Type B pancreatic cell (in vitro differentiated cells): ENCODE results near the gene UFSP1. TPM values are rescaled to one million over a fixed set of nuclear protein-coding genes. Genes with fewer than 3 reads are reported as not detected.

Experiments used
- DNase-seq: peaks from one replicate; pipeline ENCODE4 v3.0.0; 2021; ENCODE audit warnings: mixed read lengths; ENCODE audit not compliant: unreplicated experiment; ENCODE audit errors: extremely low spot score
- H3K27ac Mint-ChIP-seq: 2 replicates; pipeline ENCODE4 v1.8.0; 2021; ENCODE audit warnings: mild to moderate bottlenecking, mixed read lengths
- H3K27me3 Mint-ChIP-seq: 2 replicates; pipeline ENCODE4 v1.8.0; 2021; ENCODE audit warnings: mixed read lengths
- H3K36me3 Mint-ChIP-seq: 2 replicates; pipeline ENCODE4 v1.8.0; 2021; ENCODE audit warnings: mixed read lengths
- H3K4me1 Mint-ChIP-seq: one replicate; pipeline ENCODE4 v1.8.0; 2021; ENCODE audit warnings: mixed read lengths; ENCODE audit not compliant: unreplicated experiment
- H3K4me3 Mint-ChIP-seq: 2 replicates; pipeline ENCODE4 v1.8.0; 2021; ENCODE audit warnings: mild to moderate bottlenecking, mixed read lengths
- H3K9me3 Mint-ChIP-seq: 2 replicates; pipeline ENCODE4 v1.8.0; 2021; ENCODE audit warnings: mixed read lengths
- total RNA-seq: library from RNA; stranded (reverse); gene quantifications from 2 replicates; pipeline ENCODE4 v1.2.1, GENCODE V29; 2021; ENCODE audit warnings: low replicate concordance
- TF ChIP-seq, protein P1 (sequence below): fragments of 200-600 bp; sonication (generic); conservative IDR thresholded peaks from 2 replicates; pipeline ENCODE4 v1.5.0; 2021; ENCODE audit warnings: antibody characterized with exemption, mild to moderate bottlenecking

The UFSP1 gene
- total RNA-seq, 1 donor from 2014 or later = 6.3 TPM

DNA sequence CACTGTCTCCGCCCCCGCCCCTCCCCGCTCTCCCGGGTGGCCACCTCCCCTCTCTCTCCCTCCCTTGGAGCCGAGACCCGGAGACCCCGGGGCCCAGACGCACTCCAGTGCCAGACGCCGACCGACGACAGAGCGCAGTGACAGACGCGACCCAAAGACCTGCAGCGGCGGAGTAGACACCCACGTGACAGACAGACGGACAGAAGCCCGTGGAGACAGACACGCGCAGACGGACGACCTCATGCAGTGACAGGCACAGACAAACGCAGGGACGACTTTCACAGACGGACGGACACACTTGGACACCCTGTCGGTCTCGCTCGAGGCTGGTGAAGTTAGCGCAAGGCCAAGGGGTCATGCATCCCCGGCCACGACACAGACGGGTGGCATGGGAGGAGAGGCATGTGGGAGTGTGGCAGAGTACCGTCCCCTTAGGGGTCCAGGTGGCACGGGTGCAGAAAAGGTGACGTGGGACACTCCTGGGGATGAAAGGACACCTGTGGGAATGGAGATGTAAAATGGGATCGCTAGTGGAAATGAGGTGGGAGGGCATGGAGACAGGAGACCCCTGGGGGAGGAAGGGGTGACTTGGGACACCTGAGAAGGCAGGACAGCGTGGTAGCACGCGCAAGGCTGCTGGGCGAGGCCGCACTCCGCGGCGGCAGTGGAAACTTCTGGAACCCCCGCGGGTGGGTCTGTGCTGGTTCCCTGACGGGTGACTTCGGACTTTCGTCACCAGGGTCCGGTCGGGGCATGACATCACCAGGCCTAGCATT is 6.6 kb upstream of the UFSP1 start:
- H3K27me3 Mint-ChIP-seq = peaks cover 32% of the 10 kb centered on the region
- no peak for DNase-seq
- peaks cover 17% of the 10 kb centered on the region for H3K4me1 Mint-ChIP-seq
- no peaks in the 10 kb centered on the region for H3K9me3 Mint-ChIP-seq
- TF ChIP-seq, protein P1, sequence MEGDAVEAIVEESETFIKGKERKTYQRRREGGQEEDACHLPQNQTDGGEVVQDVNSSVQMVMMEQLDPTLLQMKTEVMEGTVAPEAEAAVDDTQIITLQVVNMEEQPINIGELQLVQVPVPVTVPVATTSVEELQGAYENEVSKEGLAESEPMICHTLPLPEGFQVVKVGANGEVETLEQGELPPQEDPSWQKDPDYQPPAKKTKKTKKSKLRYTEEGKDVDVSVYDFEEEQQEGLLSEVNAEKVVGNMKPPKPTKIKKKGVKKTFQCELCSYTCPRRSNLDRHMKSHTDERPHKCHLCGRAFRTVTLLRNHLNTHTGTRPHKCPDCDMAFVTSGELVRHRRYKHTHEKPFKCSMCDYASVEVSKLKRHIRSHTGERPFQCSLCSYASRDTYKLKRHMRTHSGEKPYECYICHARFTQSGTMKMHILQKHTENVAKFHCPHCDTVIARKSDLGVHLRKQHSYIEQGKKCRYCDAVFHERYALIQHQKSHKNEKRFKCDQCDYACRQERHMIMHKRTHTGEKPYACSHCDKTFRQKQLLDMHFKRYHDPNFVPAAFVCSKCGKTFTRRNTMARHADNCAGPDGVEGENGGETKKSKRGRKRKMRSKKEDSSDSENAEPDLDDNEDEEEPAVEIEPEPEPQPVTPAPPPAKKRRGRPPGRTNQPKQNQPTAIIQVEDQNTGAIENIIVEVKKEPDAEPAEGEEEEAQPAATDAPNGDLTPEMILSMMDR = no peak
- no peaks in the 10 kb centered on the region for H3K36me3 Mint-ChIP-seq
- peak overlapping the region; percentile 91 for H3K4me3 Mint-ChIP-seq
- peak overlapping the region; percentile 92 for H3K27ac Mint-ChIP-seq

DNA sequence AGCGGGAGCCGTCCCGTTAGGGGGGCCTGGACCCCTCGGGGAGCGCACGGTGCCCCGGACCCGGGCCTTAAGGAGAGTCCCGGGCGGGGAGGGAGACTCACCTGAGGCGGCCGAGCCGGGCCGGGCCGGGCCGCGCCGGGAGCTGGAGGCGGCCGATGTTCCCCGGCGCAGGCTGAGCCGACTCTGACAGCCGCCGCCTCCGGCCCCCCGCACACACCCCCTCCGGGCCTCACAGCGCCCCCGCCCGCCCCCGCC is 6.1 kb upstream of the UFSP1 start, which contains the start of gene ACHE:
Gene ACHE, minus strand, starts transcription at position 188 of the 255 bp plus-strand sequence. CDS start 1,656 bp downstream, outside the sequence.
- H3K4me3 Mint-ChIP-seq = peak within 1 kb of the TSS; percentile 91
- H3K4me1 Mint-ChIP-seq = peaks cover 17% of the 10 kb centered on the region
- DNase-seq = no peak
- peak within 1 kb of the TSS; percentile 92 for H3K27ac Mint-ChIP-seq
- H3K36me3 Mint-ChIP-seq = no peaks in the 10 kb centered on the region
- TF ChIP-seq, protein P1 = no peak
- peaks cover 27% of the 10 kb centered on the region for H3K27me3 Mint-ChIP-seq
- no peaks in the 10 kb centered on the region for H3K9me3 Mint-ChIP-seq

DNA sequence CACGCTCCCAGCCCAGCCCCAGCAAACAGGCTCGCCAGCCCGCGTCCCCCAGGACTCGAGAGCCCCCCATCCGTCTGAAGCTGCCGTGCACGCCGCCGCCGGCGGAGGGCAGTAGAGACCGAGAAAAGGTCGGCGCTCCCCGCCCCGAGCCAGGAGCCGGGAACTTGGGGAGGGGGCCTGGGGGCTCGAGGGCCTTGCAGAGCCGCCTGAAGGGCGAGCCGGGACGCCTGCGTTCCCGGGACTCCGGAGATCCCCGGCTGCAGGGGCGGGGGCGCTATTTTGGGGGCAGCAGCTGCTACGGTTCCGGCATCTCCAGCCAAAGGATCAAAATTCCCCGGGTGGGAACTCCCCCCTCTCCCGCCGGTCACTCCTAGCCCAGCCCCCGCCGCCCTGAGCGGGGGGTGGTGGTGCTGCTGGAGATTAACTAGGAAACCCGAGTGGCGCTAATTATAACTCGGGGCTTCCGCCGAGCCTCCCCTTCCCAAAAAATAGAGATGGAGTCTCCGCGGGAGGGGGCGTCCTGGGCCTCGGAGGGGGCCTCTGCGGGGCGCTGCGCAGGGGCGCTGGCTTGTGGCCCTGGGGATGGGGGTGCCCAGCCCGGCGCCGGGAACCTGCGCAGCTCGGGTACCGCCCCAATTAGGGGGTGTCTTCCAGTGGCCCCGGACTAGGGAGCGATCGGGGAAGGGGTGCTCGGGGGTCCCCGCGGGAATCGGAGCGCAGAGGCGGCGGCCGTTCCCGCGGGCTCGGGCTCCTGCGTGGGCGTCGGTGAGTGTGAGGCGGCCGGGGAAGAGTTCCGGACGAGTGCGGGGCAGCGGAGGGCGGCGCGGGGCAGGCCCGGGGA is 5.6 kb upstream of the UFSP1 start:
- Mint-ChIP-seq H3K36me3 (no peaks in the 10 kb centered on the region), H3K4me1 (peaks cover 17% of the 10 kb centered on the region), H3K27me3 (peaks cover 24% of the 10 kb centered on the region), H3K27ac (no peak overlapping the region), H3K4me3 (peak overlapping the region; percentile 55), H3K9me3 (no peaks in the 10 kb centered on the region)
- TF ChIP-seq, protein P1 = peak; percentile 92
- peak; percentile 90 for DNase-seq

DNA sequence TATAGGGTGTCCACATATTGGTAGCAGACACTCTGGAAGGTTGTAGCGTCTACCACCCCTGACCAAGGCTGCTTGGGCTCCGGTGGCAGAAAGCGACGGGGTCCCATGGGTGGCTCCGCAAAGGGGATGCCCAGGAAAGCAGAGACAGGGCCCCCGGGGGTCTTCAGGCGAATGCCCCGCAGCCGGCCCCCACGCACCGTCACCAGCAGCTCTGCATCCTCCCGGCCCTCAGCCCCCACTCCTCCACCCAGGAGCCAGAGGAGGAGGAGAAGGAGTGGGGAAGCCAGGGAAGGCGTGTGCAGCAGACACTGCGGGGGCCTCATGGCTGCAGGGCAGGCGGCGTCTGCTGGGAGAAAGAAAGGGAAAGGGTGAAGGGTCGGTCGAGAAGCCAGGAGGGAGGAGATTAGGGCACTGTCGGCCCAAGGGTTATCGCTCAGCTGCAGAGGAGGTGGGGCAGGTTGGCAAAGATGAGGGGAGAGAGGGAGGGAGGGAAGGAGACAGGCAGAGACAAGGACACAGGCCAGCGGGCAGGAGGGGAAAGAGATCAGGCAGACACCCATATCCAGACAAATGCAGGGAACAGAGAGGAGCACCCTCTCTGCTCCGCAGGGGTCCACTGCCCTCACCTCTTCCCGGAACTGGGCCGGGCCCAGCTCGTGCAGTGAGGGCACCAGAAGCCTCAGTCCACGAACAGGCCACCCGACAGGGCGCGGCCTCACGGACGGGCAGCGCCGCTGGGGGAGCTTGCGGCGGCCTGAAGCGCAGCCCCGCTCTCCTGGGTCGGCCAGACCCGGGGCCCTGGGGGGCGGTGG is 4.6 kb upstream of the UFSP1 start:
- no peak for DNase-seq
- H3K27ac Mint-ChIP-seq = peak overlapping the region; percentile 58
- H3K4me3 Mint-ChIP-seq = peak overlapping the region; percentile 78
- no peaks in the 10 kb centered on the region for H3K9me3 Mint-ChIP-seq
- TF ChIP-seq, protein P1 = no peak
- peaks cover 21% of the 10 kb centered on the region for H3K27me3 Mint-ChIP-seq
- H3K36me3 Mint-ChIP-seq = no peaks in the 10 kb centered on the region
- peaks cover 17% of the 10 kb centered on the region for H3K4me1 Mint-ChIP-seq

GRCh38 chr7:100893318-100893895 is 3.9 kb upstream of the UFSP1 start:
- TF ChIP-seq, protein P1 = no peak
- Mint-ChIP-seq H3K36me3 (peaks cover 3% of the 10 kb centered on the region), H3K27ac (no peak overlapping the region), H3K27me3 (peaks cover 21% of the 10 kb centered on the region), H3K9me3 (no peaks in the 10 kb centered on the region), H3K4me1 (peaks cover 20% of the 10 kb centered on the region), H3K4me3 (no peak overlapping the region)
- DNase-seq = no peak
